ENCODE results near the gene OR2M2. TPM values are rescaled to one million over a fixed set of nuclear protein-coding genes. Genes with fewer than 3 reads are reported as not detected.

OR2M2 gene
- total RNA-seq, 2 donors from 2014 or later = not detected

- Histone ChIP-seq H3K4me1 (no peaks in the 10 kb centered on the region), H3K9ac (ENCODE audit: low read depth in 2 of 2, low read length in 2 of 2) (no peak within 1 kb of the TSS), H3K9me3 (no peaks in the 10 kb centered on the region), H3K4me3 (no peak within 1 kb of the TSS), H3K27ac (no peak within 1 kb of the TSS), H3K36me3 (no peaks in the 10 kb centered on the region), H3K27me3 (no peaks in the 10 kb centered on the region)
- intact Hi-C loops (cut with DNase I) = no loop called here
- no peak for DNase-seq
- no peak for TF ChIP-seq CTCF (IDR thresholded peaks at IDR 0.05)
Measured at GRCh38 chr1:248144513-248145198, 30.0 kb upstream of the OR2M2 start, which contains the start of gene OR2M5. Gene OR2M5 (plus strand): TSS chr1:248145148. CDS start chr1:248145148, 0 bp downstream.

- no peaks in the 10 kb centered on the region for H3K9me3 ChIP-seq
- no peak for TF ChIP-seq CTCF (IDR thresholded peaks at IDR 0.05)
- no peak overlapping the region for H3K27ac ChIP-seq
- no peaks in the 10 kb centered on the region for H3K27me3 ChIP-seq
- no peak overlapping the region for H3K4me3 ChIP-seq
- no peak overlapping the region for H3K9ac ChIP-seq (ENCODE audit: low read depth in 2 of 2, low read length in 2 of 2)
- H3K4me1 ChIP-seq = no peaks in the 10 kb centered on the region
- no peak for DNase-seq
- intact Hi-C loops (cut with DNase I) = no loop called here
- H3K36me3 ChIP-seq = no peaks in the 10 kb centered on the region
Measured at GRCh38 chr1:248152056-248152827, 22.4 kb upstream of the OR2M2 start.

- Histone ChIP-seq H3K4me1 (no peaks in the 10 kb centered on the region), H3K27me3 (no peaks in the 10 kb centered on the region), H3K27ac (no peak overlapping the region), H3K9me3 (no peaks in the 10 kb centered on the region), H3K36me3 (no peaks in the 10 kb centered on the region), H3K4me3 (no peak overlapping the region), H3K9ac (ENCODE audit: low read depth in 2 of 2, low read length in 2 of 2) (no peak overlapping the region)
- no peak for DNase-seq
- TF ChIP-seq CTCF (IDR thresholded peaks at IDR 0.05) = no peak
- intact Hi-C loops (cut with DNase I) = no loop called here
Measured at GRCh38 chr1:248155927-248156326, 18.7 kb upstream of the OR2M2 start.

- Histone ChIP-seq H3K4me1 (no peaks in the 10 kb centered on the region), H3K27ac (no peak overlapping the region), H3K27me3 (no peaks in the 10 kb centered on the region), H3K36me3 (no peaks in the 10 kb centered on the region), H3K9me3 (no peaks in the 10 kb centered on the region), H3K9ac (ENCODE audit: low read depth in 2 of 2, low read length in 2 of 2) (no peak overlapping the region), H3K4me3 (no peak overlapping the region)
- no peak for TF ChIP-seq CTCF (IDR thresholded peaks at IDR 0.05)
- DNase-seq = no peak
- intact Hi-C loops (cut with DNase I) = no loop called here
Measured at GRCh38 chr1:248158758-248159157, 15.9 kb upstream of the OR2M2 start.

DNA sequence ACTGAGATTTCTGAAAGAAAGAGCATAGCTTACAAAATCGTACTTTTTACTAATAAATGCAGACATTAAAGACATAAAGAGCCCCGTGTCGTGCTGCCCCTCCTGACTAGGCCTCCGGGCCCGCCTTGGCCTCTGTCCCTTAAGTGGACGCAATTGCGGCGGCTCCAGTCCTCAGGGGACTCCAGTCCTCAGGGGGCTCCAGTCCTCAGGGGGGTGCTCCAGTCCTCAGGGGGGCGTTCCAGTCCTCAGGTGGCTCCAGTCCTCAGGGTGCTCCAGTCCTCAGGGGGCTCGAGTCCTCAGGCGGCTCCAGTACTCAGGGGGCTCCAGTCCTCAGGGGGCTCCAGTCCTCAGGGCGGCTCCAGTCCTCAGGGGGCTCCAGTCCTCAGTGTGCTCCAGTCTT lies 10.6 kb upstream of the OR2M2 start:
- no peak for DNase-seq
- Histone ChIP-seq H3K27ac (no peak overlapping the region), H3K9ac (ENCODE audit: low read depth in 2 of 2, low read length in 2 of 2) (no peak overlapping the region), H3K4me3 (no peak overlapping the region), H3K9me3 (no peaks in the 10 kb centered on the region), H3K36me3 (no peaks in the 10 kb centered on the region), H3K27me3 (no peaks in the 10 kb centered on the region), H3K4me1 (no peaks in the 10 kb centered on the region)
- intact Hi-C loops (cut with DNase I) = no loop called here
- TF ChIP-seq CTCF (IDR thresholded peaks at IDR 0.05) = no peak
